Breast epithelium (tissue), 3 donors: ENCODE measurements around the gene USP6NL.

ENCODE experiments used
- POLR2AphosphoS5 ChIP-seq, 3 donors: sonication (generic); formaldehyde crosslinking; IDR thresholded peaks; one replicate each; pipeline ENCODE4 v1.6.1; 2017; ENCODE audit warnings: antibody characterized with exemption in 3 of 3
- TF ChIP-seq, protein P1 (sequence below), 3 donors: fragments of 450-650 bp; IDR thresholded peaks; one replicate each; pipeline ENCODE4 v1.5.1; 2016 to 2017; ENCODE audit warnings: antibody characterized with exemption in 3 of 3, mild to moderate bottlenecking in 3 of 3, moderate library complexity in 3 of 3

- TF ChIP-seq, protein P1, sequence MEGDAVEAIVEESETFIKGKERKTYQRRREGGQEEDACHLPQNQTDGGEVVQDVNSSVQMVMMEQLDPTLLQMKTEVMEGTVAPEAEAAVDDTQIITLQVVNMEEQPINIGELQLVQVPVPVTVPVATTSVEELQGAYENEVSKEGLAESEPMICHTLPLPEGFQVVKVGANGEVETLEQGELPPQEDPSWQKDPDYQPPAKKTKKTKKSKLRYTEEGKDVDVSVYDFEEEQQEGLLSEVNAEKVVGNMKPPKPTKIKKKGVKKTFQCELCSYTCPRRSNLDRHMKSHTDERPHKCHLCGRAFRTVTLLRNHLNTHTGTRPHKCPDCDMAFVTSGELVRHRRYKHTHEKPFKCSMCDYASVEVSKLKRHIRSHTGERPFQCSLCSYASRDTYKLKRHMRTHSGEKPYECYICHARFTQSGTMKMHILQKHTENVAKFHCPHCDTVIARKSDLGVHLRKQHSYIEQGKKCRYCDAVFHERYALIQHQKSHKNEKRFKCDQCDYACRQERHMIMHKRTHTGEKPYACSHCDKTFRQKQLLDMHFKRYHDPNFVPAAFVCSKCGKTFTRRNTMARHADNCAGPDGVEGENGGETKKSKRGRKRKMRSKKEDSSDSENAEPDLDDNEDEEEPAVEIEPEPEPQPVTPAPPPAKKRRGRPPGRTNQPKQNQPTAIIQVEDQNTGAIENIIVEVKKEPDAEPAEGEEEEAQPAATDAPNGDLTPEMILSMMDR (IDR thresholded peaks at IDR 0.05), result no peak
- TF ChIP-seq POLR2AphosphoS5 (IDR thresholded peaks at IDR 0.05), result no peak
Observed at GRCh38 chr10:11597470-11597869, 14.0 kb downstream of the USP6NL start.
